ENCODE data around the gene ARHGEF10L. TPM values are rescaled to one million over a fixed set of nuclear protein-coding genes. Genes with fewer than 3 reads are reported as not detected.
"Not testable (repeated sequence)": the region's sequence is repeated elsewhere in the genome, so short reads cannot be mapped to it uniquely, and the experiment has no call there.

Gene ARHGEF10L
- total RNA-seq, 1 donor from 2014 or later, result 49.4 TPM

- DNase-seq (ENCODE audit: low read depth), result no peak
Observed at GRCh38 chr1:17609529-17609928, 70.0 kb downstream of the ARHGEF10L start.

GRCh38 chr1:17610085-17610484, 70.6 kb downstream of the ARHGEF10L start:
- DNase-seq (ENCODE audit: low read depth), result no peak

GRCh38 chr1:17610713-17611112, 71.2 kb downstream of the ARHGEF10L start:
- DNase-seq (ENCODE audit: low read depth), result peak; percentile 53

- DNase-seq (ENCODE audit: low read depth), result no peak
Observed at GRCh38 chr1:17611991-17612390, 72.5 kb downstream of the ARHGEF10L start.

GRCh38 chr1:17612831-17613230, 73.3 kb downstream of the ARHGEF10L start:
- no peak for DNase-seq (ENCODE audit: low read depth)

- DNase-seq (ENCODE audit: low read depth), result no peak
Observed at GRCh38 chr1:17614586-17614985, 75.1 kb downstream of the ARHGEF10L start.

GRCh38 chr1:17615157-17615556, 75.7 kb downstream of the ARHGEF10L start:
- no peak for DNase-seq (ENCODE audit: low read depth)

- no peak for DNase-seq (ENCODE audit: low read depth)
Observed at GRCh38 chr1:17615959-17616358, 76.5 kb downstream of the ARHGEF10L start.

- no peak for DNase-seq (ENCODE audit: low read depth)
Observed at GRCh38 chr1:17616731-17617279, 77.3 kb downstream of the ARHGEF10L start.

GRCh38 chr1:17617787-17618557, 78.5 kb downstream of the ARHGEF10L start:
- peak; percentile 94 for DNase-seq (ENCODE audit: low read depth)

- peak; percentile 41 for DNase-seq (ENCODE audit: low read depth)
Observed at GRCh38 chr1:17618558-17619247, 79.2 kb downstream of the ARHGEF10L start.

- no peak for DNase-seq (ENCODE audit: low read depth)
Observed at GRCh38 chr1:17620448-17620847, 81.0 kb downstream of the ARHGEF10L start.

GRCh38 chr1:17621691-17622090, 82.2 kb downstream of the ARHGEF10L start:
- no peak for DNase-seq (ENCODE audit: low read depth)

GRCh38 chr1:17622823-17623222, 83.3 kb downstream of the ARHGEF10L start:
- DNase-seq (ENCODE audit: low read depth), result no peak

- DNase-seq (ENCODE audit: low read depth), result peak; percentile 73
Observed at GRCh38 chr1:17624611-17625233, 85.2 kb downstream of the ARHGEF10L start.

GRCh38 chr1:17627239-17628052, 87.9 kb downstream of the ARHGEF10L start:
- no peak for DNase-seq (ENCODE audit: low read depth)

- DNase-seq (ENCODE audit: low read depth), result not testable (repeated sequence)
Observed at GRCh38 chr1:17629046-17629445, 89.5 kb downstream of the ARHGEF10L start.

- DNase-seq (ENCODE audit: low read depth), result no peak
Observed at GRCh38 chr1:17629460-17629859, 90.0 kb downstream of the ARHGEF10L start.

- peak; percentile 63 for DNase-seq (ENCODE audit: low read depth)
Observed at GRCh38 chr1:17630048-17630830, 90.7 kb downstream of the ARHGEF10L start.

GRCh38 chr1:17630986-17631385, 91.5 kb downstream of the ARHGEF10L start:
- DNase-seq (ENCODE audit: low read depth), result no peak

Data from myocyte (in vitro differentiated cells).